MM.1S (cell line): ENCODE data around the gene TRNT1.
A peak's percentile ranks its signal among the peaks of the same experiment; 100 is the strongest.

Experiments used
- DNase-seq: peaks from one replicate; pipeline ENCODE4 v3.0.0-alpha.2; 2015
- H2AFZ ChIP-seq: fragments of 300-600 bp; sonication (generic); 2 replicates; pipeline ENCODE4 v1.6.0; 2016; ENCODE audit warnings: antibody characterized with exemption, low read length
- H3F3A ChIP-seq: fragments of 300-600 bp; sonication (generic); 2 replicates; pipeline ENCODE4 v1.6.1; 2016; ENCODE audit warnings: mild to moderate bottlenecking, antibody characterized with exemption, low read length, moderate library complexity, mixed read lengths; ENCODE audit not compliant: insufficient read depth
- H3K27ac ChIP-seq: fragments of 300-600 bp; sonication (generic); 2 replicates; pipeline ENCODE4 v1.5.1; 2016; ENCODE audit warnings: mild to moderate bottlenecking, low read length
- H3K27me3 ChIP-seq: fragments of 300-600 bp; sonication (generic); replicated peaks from 2 replicates; pipeline ENCODE4 v1.6.0; 2016; ENCODE audit warnings: low read length; ENCODE audit not compliant: insufficient read depth
- H3K36me3 ChIP-seq: fragments of 300-600 bp; sonication (generic); replicated peaks from 2 replicates; pipeline ENCODE4 v1.6.1; 2016; ENCODE audit warnings: mild to moderate bottlenecking, low read length, mixed read lengths; ENCODE audit not compliant: insufficient read depth
- H3K4me1 ChIP-seq: fragments of 300-600 bp; sonication (generic); 2 replicates; pipeline ENCODE4 v1.6.1; 2016; ENCODE audit warnings: low read length, mixed read lengths
- H3K4me2 ChIP-seq: fragments of 300-600 bp; sonication (generic); 2 replicates; pipeline ENCODE4 v1.6.0; 2016; ENCODE audit warnings: low read depth, low read length
- H3K4me3 ChIP-seq: fragments of 300-600 bp; sonication (generic); 2 replicates; pipeline ENCODE4 v1.5.1; 2016; ENCODE audit warnings: low read length, mixed read lengths
- H3K79me2 ChIP-seq: fragments of 300-600 bp; sonication (generic); 2 replicates; pipeline ENCODE4 v1.6.1; 2016; ENCODE audit warnings: mixed run types, low read length, mixed read lengths
- H3K9ac ChIP-seq: fragments of 300-600 bp; sonication (generic); 2 replicates; pipeline ENCODE4 v1.6.1; 2016; ENCODE audit warnings: low read length, mixed read lengths
- H3K9me2 ChIP-seq: fragments of 300-600 bp; sonication (generic); replicated peaks from 2 replicates; pipeline ENCODE4 v1.6.1; 2016; ENCODE audit warnings: mild to moderate bottlenecking, low read length, mixed read lengths; ENCODE audit not compliant: insufficient read depth
- H3K9me3 ChIP-seq: fragments of 300-600 bp; sonication (generic); replicated peaks from 2 replicates; pipeline ENCODE4 v1.6.1; 2016; ENCODE audit warnings: mild to moderate bottlenecking, low read length, mixed read lengths; ENCODE audit not compliant: insufficient read depth
- H4K20me1 ChIP-seq: fragments of 300-600 bp; sonication (generic); 2 replicates; pipeline ENCODE4 v1.6.1; 2016; ENCODE audit warnings: mild to moderate bottlenecking, low read length, moderate library complexity, mixed read lengths; ENCODE audit not compliant: insufficient read depth
- EZH2 ChIP-seq: fragments of 300-600 bp; sonication (generic); optimal IDR thresholded peaks from 2 replicates; pipeline ENCODE3; 2017; ENCODE audit warnings: low read depth, mild to moderate bottlenecking, antibody characterized with exemption, low read length, mixed read lengths
- EZH2phosphoT487 ChIP-seq: fragments of 300-600 bp; sonication (generic); IDR thresholded peaks from 2 replicates; pipeline ENCODE4 v1.6.1; 2018; ENCODE audit warnings: antibody characterized with exemption, low read length
- TF ChIP-seq, protein P1 (sequence below): fragments of 300-600 bp; sonication (generic); IDR thresholded peaks from 2 replicates; pipeline ENCODE4 v1.5.1; 2016; ENCODE audit warnings: antibody characterized with exemption, low read length, mixed read lengths

The TRNT1 gene

GRCh38 chr3:3082234-3082924 lies 44.4 kb upstream of the TRNT1 start:
- peaks cover 8% of the 10 kb centered on the region for H3F3A ChIP-seq
- no peaks in the 10 kb centered on the region for H3K9me2 ChIP-seq
- H3K4me3 ChIP-seq: 0 out of 2 replicates have a peak overlapping the region, but pooled peaks have one; percentile 15
- TF ChIP-seq, protein P1, sequence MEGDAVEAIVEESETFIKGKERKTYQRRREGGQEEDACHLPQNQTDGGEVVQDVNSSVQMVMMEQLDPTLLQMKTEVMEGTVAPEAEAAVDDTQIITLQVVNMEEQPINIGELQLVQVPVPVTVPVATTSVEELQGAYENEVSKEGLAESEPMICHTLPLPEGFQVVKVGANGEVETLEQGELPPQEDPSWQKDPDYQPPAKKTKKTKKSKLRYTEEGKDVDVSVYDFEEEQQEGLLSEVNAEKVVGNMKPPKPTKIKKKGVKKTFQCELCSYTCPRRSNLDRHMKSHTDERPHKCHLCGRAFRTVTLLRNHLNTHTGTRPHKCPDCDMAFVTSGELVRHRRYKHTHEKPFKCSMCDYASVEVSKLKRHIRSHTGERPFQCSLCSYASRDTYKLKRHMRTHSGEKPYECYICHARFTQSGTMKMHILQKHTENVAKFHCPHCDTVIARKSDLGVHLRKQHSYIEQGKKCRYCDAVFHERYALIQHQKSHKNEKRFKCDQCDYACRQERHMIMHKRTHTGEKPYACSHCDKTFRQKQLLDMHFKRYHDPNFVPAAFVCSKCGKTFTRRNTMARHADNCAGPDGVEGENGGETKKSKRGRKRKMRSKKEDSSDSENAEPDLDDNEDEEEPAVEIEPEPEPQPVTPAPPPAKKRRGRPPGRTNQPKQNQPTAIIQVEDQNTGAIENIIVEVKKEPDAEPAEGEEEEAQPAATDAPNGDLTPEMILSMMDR: no peak
- TF ChIP-seq EZH2phosphoT487: no peak
- no peak for TF ChIP-seq EZH2
- peaks cover 21% of the 10 kb centered on the region for H3K4me1 ChIP-seq
- peak overlapping the region; percentile 72 for H3K27ac ChIP-seq
- H3K9ac ChIP-seq: no peak overlapping the region
- DNase-seq: peak; percentile 33
- no peaks in the 10 kb centered on the region for H3K9me3 ChIP-seq
- no peaks in the 10 kb centered on the region for H3K79me2 ChIP-seq
- H3K4me2 ChIP-seq: peak overlapping the region; percentile 71; the same call in 1 of the 2 replicates
- no peaks in the 10 kb centered on the region for H3K27me3 ChIP-seq
- no peaks in the 10 kb centered on the region for H3K36me3 ChIP-seq
- H2AFZ ChIP-seq: 0 out of 2 replicates have a peak overlapping the region, but pooled peaks have one; percentile 39
- no peaks in the 10 kb centered on the region for H4K20me1 ChIP-seq

GRCh38 chr3:3084890-3085289 lies 41.9 kb upstream of the TRNT1 start:
- TF ChIP-seq EZH2phosphoT487: no peak
- no peak for TF ChIP-seq EZH2
- TF ChIP-seq, protein P1: no peak
- Histone ChIP-seq H3K27ac (no peak overlapping the region), H3K9me3 (no peaks in the 10 kb centered on the region), H3F3A (peaks cover 19% of the 10 kb centered on the region), H3K79me2 (no peaks in the 10 kb centered on the region), H3K4me2 (no peak overlapping the region), H3K4me1 (peaks cover 40% of the 10 kb centered on the region), H3K9ac (no peak overlapping the region), H3K36me3 (no peaks in the 10 kb centered on the region), H4K20me1 (no peaks in the 10 kb centered on the region), H3K4me3 (no peak overlapping the region), H2AFZ (no peak overlapping the region), H3K9me2 (no peaks in the 10 kb centered on the region), H3K27me3 (no peaks in the 10 kb centered on the region)
- no peak for DNase-seq

DNA sequence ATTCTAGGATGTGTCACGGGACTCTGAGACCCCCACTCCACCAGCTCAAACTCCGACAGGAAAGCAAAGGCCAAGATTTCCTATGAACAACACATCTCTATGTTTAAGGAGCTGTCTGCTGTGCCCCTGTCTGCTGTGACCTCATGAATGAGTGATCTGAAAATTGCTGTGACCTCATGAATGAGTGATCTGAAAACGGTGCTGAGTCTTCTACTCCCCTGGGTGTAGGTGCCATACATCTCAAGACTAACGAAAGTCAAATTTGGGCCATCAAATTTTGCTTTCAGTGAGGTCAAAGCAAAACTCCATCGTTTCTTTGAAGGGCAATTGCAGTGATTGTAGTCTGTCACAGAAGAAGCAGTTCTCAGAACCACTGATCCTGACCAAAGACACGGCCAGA lies 41.0 kb upstream of the TRNT1 start:
- no peak overlapping the region for H2AFZ ChIP-seq
- no peak overlapping the region for H3K4me3 ChIP-seq
- TF ChIP-seq, protein P1: no peak
- no peak for TF ChIP-seq EZH2
- TF ChIP-seq EZH2phosphoT487: no peak
- H3K9me3 ChIP-seq: no peaks in the 10 kb centered on the region
- H3K9ac ChIP-seq: no peak overlapping the region
- H3K9me2 ChIP-seq: no peaks in the 10 kb centered on the region
- DNase-seq: no peak
- H3K27ac ChIP-seq: no peak overlapping the region
- peaks cover 19% of the 10 kb centered on the region for H3F3A ChIP-seq
- H3K4me2 ChIP-seq: no peak overlapping the region
- H3K79me2 ChIP-seq: no peaks in the 10 kb centered on the region
- H3K4me1 ChIP-seq: peaks cover 38% of the 10 kb centered on the region
- H4K20me1 ChIP-seq: no peaks in the 10 kb centered on the region
- H3K27me3 ChIP-seq: no peaks in the 10 kb centered on the region
- H3K36me3 ChIP-seq: no peaks in the 10 kb centered on the region
